GM21723 (cell line): ENCODE results near the gene FOXRED2.
"Not testable (repeated sequence)": the region's sequence is repeated elsewhere in the genome, so short reads cannot be mapped to it uniquely, and the experiment has no call there.

ENCODE experiments used
- ATAC-seq: cut with Tn5 transposase; IDR thresholded peaks from one replicate; pipeline ENCODE4 v1.9.1; 2021; ENCODE audit warnings: mild to moderate bottlenecking, moderate library complexity; ENCODE audit not compliant: unreplicated experiment

FOXRED2 gene

GRCh38 chr22:36506637-36507517 lies at the start of gene FOXRED2:
Gene FOXRED2 (minus strand): TSS chr22:36507040. CDS start chr22:36506422, 618 bp downstream.
- peak; percentile 73 for ATAC-seq

- no peak for ATAC-seq
Measured at GRCh38 chr22:36554098-36554497, 47.3 kb upstream of the FOXRED2 start.

- no peak for ATAC-seq
Measured at GRCh38 chr22:36552289-36552688, 45.4 kb upstream of the FOXRED2 start.

GRCh38 chr22:36550701-36551495 lies 44.1 kb upstream of the FOXRED2 start:
- no peak for ATAC-seq

GRCh38 chr22:36549033-36549432 lies 42.2 kb upstream of the FOXRED2 start:
- no peak for ATAC-seq

GRCh38 chr22:36548606-36549005 lies 41.8 kb upstream of the FOXRED2 start:
- no peak for ATAC-seq

GRCh38 chr22:36546932-36547331 lies 40.1 kb upstream of the FOXRED2 start:
- no peak for ATAC-seq

GRCh38 chr22:36546092-36546804 lies 39.4 kb upstream of the FOXRED2 start:
- ATAC-seq: no peak

GRCh38 chr22:36544107-36544620 lies 37.3 kb upstream of the FOXRED2 start:
- no peak for ATAC-seq

GRCh38 chr22:36541831-36542411 lies 35.1 kb upstream of the FOXRED2 start:
- no peak for ATAC-seq

- ATAC-seq: no peak
Measured at GRCh38 chr22:36540867-36541642, 34.2 kb upstream of the FOXRED2 start.

GRCh38 chr22:36538529-36538928 lies 31.7 kb upstream of the FOXRED2 start:
- no peak for ATAC-seq

GRCh38 chr22:36536717-36537116 lies 29.9 kb upstream of the FOXRED2 start:
- ATAC-seq: no peak

- not testable (repeated sequence) for ATAC-seq
Measured at GRCh38 chr22:36533320-36533719, 26.5 kb upstream of the FOXRED2 start.

GRCh38 chr22:36532466-36532865 lies 25.6 kb upstream of the FOXRED2 start:
- no peak for ATAC-seq

- ATAC-seq: peak; percentile 91
Measured at GRCh38 chr22:36528795-36529751, 22.2 kb upstream of the FOXRED2 start, which contains the start of gene EIF3D. Gene EIF3D (minus strand): TSS chr22:36529166. CDS start chr22:36526121, 3,045 bp downstream.

- no peak for ATAC-seq
Measured at GRCh38 chr22:36528341-36528740, 21.5 kb upstream of the FOXRED2 start.

- ATAC-seq: no peak
Measured at GRCh38 chr22:36522662-36523061, 15.8 kb upstream of the FOXRED2 start.

- ATAC-seq: no peak
Measured at GRCh38 chr22:36520423-36520822, 13.6 kb upstream of the FOXRED2 start.
